Hepatic stellate cell (primary cell): Measurements from ENCODE around the gene FAM168A.

Source experiments
- DNase-seq: peaks from one replicate; pipeline ENCODE4 v3.0.0; 2011; ENCODE audit warnings: low spot score

Gene FAM168A

GRCh38 chr11:73367482-73368024 lies 230.4 kb downstream of the FAM168A start:
- no peak for DNase-seq

DNA sequence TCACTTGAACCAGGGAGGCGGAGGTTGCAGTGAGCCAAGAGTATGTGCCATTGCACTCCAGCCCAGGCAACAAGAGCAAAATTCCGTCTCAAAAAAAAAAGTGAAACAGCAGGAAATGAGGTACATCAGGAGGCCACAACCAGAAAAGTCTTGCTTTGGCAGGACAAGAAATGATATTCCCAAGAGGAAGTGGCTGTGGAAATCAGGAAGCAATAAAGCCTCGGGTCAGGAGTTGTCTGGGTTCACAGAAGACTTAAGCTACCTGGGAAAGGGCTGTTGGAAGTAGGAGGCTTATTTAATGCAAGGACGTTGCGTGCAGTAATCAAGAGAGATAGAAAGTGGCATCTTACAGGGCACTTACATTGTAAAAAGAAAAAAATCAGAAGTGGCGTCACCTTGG lies 231.0 kb downstream of the FAM168A start:
- no peak for DNase-seq

GRCh38 chr11:73366265-73366610 lies 231.7 kb downstream of the FAM168A start:
- no peak for DNase-seq

- no peak for DNase-seq
These were observed 232.3 kb downstream of the FAM168A start for GRCh38 chr11:73365352-73366264.

DNA sequence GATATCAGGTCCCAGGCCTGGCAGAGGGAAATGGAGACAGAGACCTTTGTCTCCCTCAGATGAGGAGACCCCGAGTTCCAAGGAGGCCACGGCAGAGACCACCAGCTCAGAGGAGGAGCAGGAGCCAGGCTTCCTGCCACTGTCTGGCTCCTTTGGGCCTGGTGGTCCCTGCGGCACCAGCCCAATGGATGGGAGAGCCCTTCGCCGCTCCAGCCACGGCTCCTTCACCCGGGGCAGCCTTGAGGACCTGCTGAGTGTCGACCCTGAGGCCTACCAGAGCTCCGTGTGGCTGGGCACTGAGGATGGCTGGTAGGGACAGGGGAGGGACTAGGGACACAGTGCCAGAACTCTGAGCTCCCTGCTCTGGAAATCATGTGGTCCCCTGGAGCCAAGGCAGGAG lies 234.8 kb downstream of the FAM168A start:
- DNase-seq = no peak

GRCh38 chr11:73361953-73362776 lies 235.7 kb downstream of the FAM168A start:
- DNase-seq = peak; percentile 53

DNA sequence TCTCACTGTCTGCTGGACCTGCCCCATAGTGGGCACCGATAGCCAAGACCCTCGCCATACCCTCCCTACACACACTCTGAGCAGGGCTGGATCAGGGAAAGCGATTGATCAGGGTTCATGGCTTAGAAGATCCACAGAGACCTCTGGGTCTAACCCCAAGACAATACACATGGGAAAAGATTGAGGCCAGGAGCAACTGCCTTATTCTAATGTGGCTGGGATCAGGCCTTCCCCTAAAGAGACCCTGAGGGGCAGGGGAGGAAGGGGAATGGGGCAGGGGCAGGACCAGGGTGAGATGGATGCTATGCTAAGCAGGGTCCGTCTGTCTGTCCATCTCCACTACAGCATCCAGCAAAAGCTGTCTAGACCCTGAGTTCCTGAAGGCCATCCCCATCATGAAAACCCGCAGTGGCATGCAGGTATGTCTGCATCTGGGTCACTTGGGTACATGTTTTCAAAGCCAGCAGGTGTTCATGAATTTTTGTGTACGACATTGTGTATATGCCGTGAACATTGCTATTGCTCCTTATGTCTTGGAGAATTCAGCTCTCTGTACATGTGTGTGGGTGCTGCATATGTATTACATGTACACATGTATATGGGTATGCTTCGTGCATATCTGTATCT lies 237.1 kb downstream of the FAM168A start:
- no peak for DNase-seq

GRCh38 chr11:73359930-73360742 lies 237.8 kb downstream of the FAM168A start:
- peak; percentile 51 for DNase-seq

DNA sequence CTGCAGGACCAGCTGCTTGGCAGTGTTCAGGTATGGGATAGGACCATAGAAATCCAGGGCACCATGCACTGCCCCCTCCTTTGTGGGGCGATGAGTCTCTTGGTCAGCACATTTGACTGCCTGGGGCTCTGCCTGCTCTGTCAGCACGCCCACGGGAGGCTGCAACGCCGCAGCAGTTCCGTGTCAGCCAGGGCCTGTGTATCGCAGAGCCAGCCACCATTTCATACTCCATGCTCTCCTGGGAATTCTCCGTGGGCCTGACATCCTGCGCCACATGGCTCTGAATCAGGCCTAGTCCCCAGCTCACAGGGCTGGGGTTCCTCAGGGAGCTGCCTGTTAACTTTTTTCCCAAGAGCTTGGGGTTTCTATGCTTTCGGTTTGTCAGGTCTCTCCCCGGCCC lies 238.6 kb downstream of the FAM168A start:
- DNase-seq = peak; percentile 97

GRCh38 chr11:73358071-73358470 lies 239.8 kb downstream of the FAM168A start:
- peak; percentile 66 for DNase-seq

GRCh38 chr11:73356979-73357860 lies 240.7 kb downstream of the FAM168A start:
- DNase-seq = no peak

GRCh38 chr11:73355109-73355508 lies 242.8 kb downstream of the FAM168A start:
- DNase-seq = no peak

- no peak for DNase-seq
These were observed 244.5 kb downstream of the FAM168A start for GRCh38 chr11:73353422-73353821.

- peak; percentile 92 for DNase-seq
These were observed 246.8 kb downstream of the FAM168A start for GRCh38 chr11:73350908-73351636.
